Dendritic cell treated with granulocyte-macrophage colony-stimulating factor and Interleukin-4, amounts not matched to agents 40 ng/mL and 50 ng/mL, for 4 days (primary cell): Measurements from ENCODE around the gene SDF2.
"Not testable (repeated sequence)": the region's sequence is repeated elsewhere in the genome, so short reads cannot be mapped to it uniquely, and the experiment has no call there.

Experiments used
- H3K27ac Mint-ChIP-seq: one replicate; pipeline ENCODE4 v1.8.0; 2022; ENCODE audit warnings: mild to moderate bottlenecking, mixed read lengths
- H3K27me3 Mint-ChIP-seq: one replicate; pipeline ENCODE4 v1.8.0; 2022; ENCODE audit warnings: mild to moderate bottlenecking, mixed read lengths
- H3K36me3 Mint-ChIP-seq: one replicate; pipeline ENCODE4 v1.8.0; 2022; ENCODE audit warnings: low read depth, mixed read lengths
- H3K4me1 Mint-ChIP-seq: one replicate; pipeline ENCODE4 v1.8.0; 2022; ENCODE audit warnings: low read depth, mixed read lengths
- H3K4me3 Mint-ChIP-seq: one replicate; pipeline ENCODE4 v1.8.0; 2022; ENCODE audit warnings: mild to moderate bottlenecking, moderate library complexity, mixed read lengths
- H3K9me3 Mint-ChIP-seq: one replicate; pipeline ENCODE4 v1.8.0; 2022; ENCODE audit warnings: mixed read lengths
- intact Hi-C: fragments of 100-400 bp; cut with micrococcal nuclease; formaldehyde crosslinking; loops from one replicate; pipeline ENCODE4 v1.15.0; 2022

SDF2 gene

DNA sequence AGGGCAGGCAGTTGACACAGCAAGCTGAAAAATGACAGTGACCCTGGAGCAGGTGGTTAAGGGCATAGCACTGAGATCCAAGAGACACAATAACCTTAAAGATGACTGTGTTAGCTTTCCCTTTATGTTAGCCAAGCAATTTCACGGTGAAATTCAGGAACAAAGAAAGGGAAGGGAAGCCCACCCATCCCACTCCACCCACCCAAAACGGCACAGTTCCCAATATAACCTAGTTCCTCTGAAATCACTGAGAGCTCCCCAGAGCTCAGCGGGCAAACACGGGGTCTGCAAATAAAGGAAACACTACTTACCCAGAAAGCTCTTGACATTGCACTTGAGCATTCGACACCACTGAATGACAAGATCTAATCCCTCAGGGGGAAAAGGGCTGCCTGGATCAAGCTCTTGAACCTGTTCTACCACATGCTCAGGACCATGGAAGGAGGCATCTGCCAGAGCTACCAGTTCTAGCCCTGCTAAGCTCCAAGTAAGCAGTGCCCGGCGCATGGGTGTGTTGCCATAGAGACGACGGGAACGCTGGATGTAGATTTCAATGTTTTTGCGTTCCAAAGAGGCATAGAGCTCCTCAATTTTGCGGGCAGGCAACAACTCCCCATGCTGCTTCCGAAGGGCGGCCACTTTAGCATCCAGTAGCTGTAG lies 27.4 kb downstream of the SDF2 start:
- Mint-ChIP-seq H3K4me1 (peaks cover 78% of the 10 kb centered on the region), H3K36me3 (peaks cover 100% of the 10 kb centered on the region), H3K27ac (peak overlapping the region; percentile 63), H3K27me3 (no peaks in the 10 kb centered on the region), H3K4me3 (peak overlapping the region; percentile 72), H3K9me3 (no peaks in the 10 kb centered on the region)
- intact Hi-C loops = no loop called here

DNA sequence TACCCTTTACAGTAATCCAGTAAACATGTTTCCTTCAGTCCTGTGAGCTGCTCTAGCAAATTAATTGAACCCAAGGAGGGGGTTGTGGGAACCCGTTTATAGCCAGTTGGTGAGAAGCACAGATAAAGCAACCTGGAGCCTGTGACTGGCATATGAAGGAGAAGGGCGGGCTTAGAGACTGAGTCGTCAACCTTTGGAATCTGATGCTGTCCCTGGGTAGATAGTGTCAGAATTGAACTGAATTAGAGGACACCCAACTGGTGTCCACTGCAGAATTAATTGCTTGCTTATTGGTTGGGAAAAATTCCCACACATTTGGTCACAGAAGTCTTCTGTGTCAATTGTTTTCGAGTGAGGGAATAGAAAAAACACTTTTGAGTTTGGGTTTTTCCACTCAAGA lies 34.9 kb downstream of the SDF2 start:
- no peaks in the 10 kb centered on the region for H3K27me3 Mint-ChIP-seq
- no peak overlapping the region for H3K4me3 Mint-ChIP-seq
- peak overlapping the region; percentile 72 for H3K27ac Mint-ChIP-seq
- H3K4me1 Mint-ChIP-seq = peaks cover 45% of the 10 kb centered on the region
- peaks cover 97% of the 10 kb centered on the region for H3K36me3 Mint-ChIP-seq
- intact Hi-C loops = no loop called here
- H3K9me3 Mint-ChIP-seq = no peaks in the 10 kb centered on the region

DNA sequence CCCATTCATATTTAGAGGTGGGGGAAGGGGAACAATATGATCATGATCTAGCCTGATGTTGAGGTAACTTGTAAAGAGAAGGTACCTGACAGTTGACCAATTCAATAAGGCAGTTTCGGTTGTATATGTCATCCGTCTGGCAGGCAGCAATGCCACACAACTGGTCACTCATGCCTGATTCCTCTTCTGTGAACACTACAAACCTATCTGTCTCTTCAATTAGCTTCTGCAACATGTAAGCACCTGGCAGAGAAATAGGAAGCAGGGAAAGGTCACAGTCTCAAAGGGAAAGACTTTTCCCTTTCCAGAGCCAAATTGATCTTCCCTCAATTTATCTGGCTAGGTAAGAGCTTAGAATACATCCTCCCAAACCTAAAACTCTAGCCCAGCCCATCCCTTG lies 37.6 kb downstream of the SDF2 start:
- H3K27me3 Mint-ChIP-seq = no peaks in the 10 kb centered on the region
- H3K9me3 Mint-ChIP-seq = no peaks in the 10 kb centered on the region
- H3K4me1 Mint-ChIP-seq = peaks cover 39% of the 10 kb centered on the region
- peak overlapping the region; percentile 17 for H3K27ac Mint-ChIP-seq
- H3K36me3 Mint-ChIP-seq = peaks cover 98% of the 10 kb centered on the region
- no peak overlapping the region for H3K4me3 Mint-ChIP-seq
- intact Hi-C loops = no loop called here

DNA sequence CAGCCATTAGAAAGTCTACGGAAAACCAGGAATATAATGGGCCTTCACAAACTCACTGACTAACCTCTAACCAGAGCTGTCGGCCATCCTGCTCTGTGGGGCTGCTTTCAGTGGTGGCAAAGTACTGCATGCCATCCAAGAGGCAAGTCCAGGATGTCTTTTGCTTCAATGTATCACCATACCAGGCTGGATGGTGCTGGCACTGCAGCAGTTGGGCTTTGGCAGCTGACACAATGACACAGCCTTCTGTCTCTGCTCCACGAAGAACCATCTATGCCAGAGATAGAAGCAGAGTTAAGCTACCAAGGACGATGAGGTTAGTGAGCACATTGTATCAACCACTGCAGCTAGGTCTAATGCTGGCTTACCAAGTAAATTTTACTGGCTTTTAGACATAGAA lies 38.0 kb downstream of the SDF2 start:
- peaks cover 39% of the 10 kb centered on the region for H3K4me1 Mint-ChIP-seq
- intact Hi-C loops = no loop called here
- H3K27ac Mint-ChIP-seq = no peak overlapping the region
- no peak overlapping the region for H3K4me3 Mint-ChIP-seq
- H3K27me3 Mint-ChIP-seq = no peaks in the 10 kb centered on the region
- H3K9me3 Mint-ChIP-seq = no peaks in the 10 kb centered on the region
- peaks cover 100% of the 10 kb centered on the region for H3K36me3 Mint-ChIP-seq

DNA sequence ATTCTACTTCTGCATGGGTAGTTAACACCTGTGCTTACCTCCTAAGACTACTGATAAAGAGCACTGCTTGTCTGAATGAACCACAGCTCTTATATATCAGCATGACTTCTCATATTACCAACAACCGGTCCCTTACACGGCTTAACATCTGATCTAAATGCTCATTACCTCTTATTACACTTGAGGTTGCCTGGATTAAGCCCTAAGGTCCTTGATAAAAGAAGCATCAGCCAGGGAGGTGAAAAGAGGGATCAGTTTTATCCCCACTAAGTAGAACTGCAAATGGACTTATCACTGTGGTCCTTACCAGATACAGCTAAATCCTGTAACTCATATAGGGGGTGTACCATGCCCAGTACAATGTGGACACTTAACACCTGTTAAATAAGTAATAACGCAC lies 39.5 kb downstream of the SDF2 start:
- Mint-ChIP-seq H3K4me3 (no peak overlapping the region), H3K27ac (no peak overlapping the region), H3K9me3 (no peaks in the 10 kb centered on the region), H3K36me3 (peaks cover 100% of the 10 kb centered on the region), H3K4me1 (peaks cover 27% of the 10 kb centered on the region), H3K27me3 (no peaks in the 10 kb centered on the region)
- intact Hi-C loops = no loop called here

DNA sequence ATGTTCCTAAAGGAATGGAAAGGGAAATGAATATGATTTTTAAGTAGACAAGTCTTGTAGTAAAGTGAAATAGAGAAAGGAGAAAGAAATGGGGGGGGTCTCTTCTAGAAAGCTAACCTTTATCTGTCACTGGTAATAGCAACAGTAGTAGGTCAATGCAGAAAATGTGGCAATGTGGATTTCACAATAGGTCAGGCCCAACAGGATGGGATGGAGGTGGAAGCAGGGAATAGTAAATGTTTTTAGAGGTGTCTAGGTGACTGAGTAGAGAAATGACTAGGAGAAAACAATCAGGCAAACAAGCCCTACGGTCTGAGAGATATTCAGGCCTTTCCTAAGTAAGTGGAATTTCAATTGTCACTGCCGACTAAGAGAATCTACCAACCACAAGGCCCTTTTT lies 41.7 kb downstream of the SDF2 start:
- H3K4me1 Mint-ChIP-seq = peaks cover 25% of the 10 kb centered on the region
- H3K9me3 Mint-ChIP-seq = no peaks in the 10 kb centered on the region
- H3K27ac Mint-ChIP-seq = no peak overlapping the region
- no peak overlapping the region for H3K4me3 Mint-ChIP-seq
- H3K27me3 Mint-ChIP-seq = no peaks in the 10 kb centered on the region
- peaks cover 100% of the 10 kb centered on the region for H3K36me3 Mint-ChIP-seq
- intact Hi-C loops = no loop called here

DNA sequence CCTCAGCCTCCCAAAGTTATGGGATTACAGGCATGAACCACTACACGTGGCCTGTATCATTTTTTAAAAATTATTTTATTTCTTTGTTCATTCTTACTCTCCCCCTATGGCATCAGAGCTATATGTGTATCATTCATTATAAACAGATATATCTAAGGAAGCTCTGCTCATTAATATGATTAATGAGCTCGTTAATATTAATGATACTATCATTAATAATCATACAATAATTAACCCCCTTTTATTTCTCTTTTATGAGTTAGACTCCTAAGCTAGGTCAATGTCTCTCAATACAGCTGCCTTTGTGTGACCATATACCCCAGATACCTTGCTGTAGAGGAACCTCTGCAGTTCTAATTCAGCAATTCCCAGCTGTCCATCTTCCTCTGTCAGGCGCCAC lies 43.2 kb downstream of the SDF2 start:
- peaks cover 33% of the 10 kb centered on the region for H3K4me1 Mint-ChIP-seq
- H3K27me3 Mint-ChIP-seq = no peaks in the 10 kb centered on the region
- peaks cover 100% of the 10 kb centered on the region for H3K36me3 Mint-ChIP-seq
- intact Hi-C loops = no loop called here
- H3K27ac Mint-ChIP-seq = no peak overlapping the region
- H3K9me3 Mint-ChIP-seq = no peaks in the 10 kb centered on the region
- H3K4me3 Mint-ChIP-seq = no peak overlapping the region

DNA sequence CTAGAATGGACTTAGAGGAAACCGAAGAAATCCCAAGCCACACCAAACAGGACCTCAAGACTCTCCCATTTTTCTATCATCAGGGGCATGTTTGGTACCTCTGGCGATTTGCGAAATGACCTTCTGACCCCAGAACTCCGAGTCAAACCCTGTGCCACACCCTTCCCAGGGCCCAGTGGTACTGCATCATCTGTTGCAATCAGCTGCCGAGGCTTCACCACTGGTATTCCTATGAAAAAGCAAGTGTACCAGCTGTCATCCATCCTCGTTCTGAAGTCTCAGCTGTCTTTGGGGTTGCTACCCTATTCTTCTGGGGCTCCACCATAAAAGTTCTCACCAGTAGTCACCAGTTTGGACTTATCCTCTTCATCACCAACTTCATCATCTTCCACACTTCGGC lies 45.4 kb downstream of the SDF2 start:
- H3K4me3 Mint-ChIP-seq = no peak overlapping the region
- no peak overlapping the region for H3K27ac Mint-ChIP-seq
- H3K4me1 Mint-ChIP-seq = peaks cover 46% of the 10 kb centered on the region
- intact Hi-C loops = no loop called here
- no peaks in the 10 kb centered on the region for H3K9me3 Mint-ChIP-seq
- peaks cover 100% of the 10 kb centered on the region for H3K36me3 Mint-ChIP-seq
- H3K27me3 Mint-ChIP-seq = no peaks in the 10 kb centered on the region

DNA sequence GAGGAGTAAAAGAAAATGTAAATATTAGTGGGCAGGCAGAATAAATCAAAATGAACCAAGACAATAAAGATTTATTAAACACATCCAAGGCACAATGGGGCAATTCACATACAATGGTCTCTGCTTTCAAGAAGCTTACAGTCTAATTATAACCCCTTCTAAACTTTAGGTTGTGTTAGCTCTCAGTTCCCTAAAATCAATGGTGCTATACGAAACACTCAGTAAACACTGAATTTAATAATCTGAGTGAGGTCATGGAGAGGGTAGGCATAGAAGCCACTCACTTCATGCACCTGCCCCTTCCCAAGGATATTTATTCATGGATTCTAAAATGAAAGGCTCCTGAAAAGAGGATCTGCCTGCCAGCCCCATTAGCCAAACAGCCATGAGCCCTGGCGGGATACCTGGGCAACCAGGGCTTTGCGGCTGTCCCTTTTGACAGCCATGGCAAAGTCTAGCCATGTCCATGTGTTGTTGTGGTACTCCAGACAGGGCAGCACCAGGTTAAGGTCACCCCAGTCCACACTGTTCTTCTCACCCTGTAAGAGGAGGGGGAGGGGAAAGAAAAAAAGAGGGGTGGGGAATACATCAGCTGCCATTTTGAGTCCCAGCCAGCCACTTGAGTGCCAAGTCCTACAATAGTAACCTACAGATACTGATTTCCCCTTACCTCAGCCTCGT lies 46.3 kb downstream of the SDF2 start:
- H3K36me3 Mint-ChIP-seq = peaks cover 100% of the 10 kb centered on the region
- H3K9me3 Mint-ChIP-seq = no peaks in the 10 kb centered on the region
- no peak overlapping the region for H3K4me3 Mint-ChIP-seq
- intact Hi-C loops = no loop called here
- H3K4me1 Mint-ChIP-seq = peaks cover 46% of the 10 kb centered on the region
- no peaks in the 10 kb centered on the region for H3K27me3 Mint-ChIP-seq
- H3K27ac Mint-ChIP-seq = no peak overlapping the region

DNA sequence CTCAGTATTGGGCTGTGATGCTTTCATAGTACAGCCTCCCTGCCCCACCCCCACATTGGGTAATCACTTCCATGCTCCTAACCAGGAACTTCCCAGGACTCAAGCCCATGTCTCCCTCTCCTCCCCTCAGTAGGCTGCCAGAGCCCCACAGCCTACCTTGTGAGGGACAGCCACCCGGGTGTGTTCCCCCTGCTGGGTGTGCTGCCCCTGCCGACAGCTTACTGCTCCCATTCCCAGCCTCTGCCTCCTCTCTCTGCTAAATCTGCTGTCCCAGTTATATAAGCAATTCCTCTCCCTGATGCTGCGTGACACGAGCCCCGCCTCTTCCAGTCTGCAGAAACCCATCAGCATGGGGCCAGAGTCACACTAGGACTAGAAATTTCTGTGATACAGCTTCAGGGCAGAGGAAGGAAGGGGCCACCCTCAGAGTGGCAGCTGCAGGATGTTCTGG lies 47.8 kb downstream of the SDF2 start, which contains the start of gene RSKR:
RSKR (minus strand) TSS at position 255 of the 451 bp plus-strand sequence; CDS start at position 231, 24 bp downstream.
- Mint-ChIP-seq H3K36me3 (peaks cover 100% of the 10 kb centered on the region), H3K27me3 (no peaks in the 10 kb centered on the region), H3K4me1 (peaks cover 46% of the 10 kb centered on the region), H3K27ac (peak within 1 kb of the TSS; percentile 53), H3K9me3 (no peaks in the 10 kb centered on the region), H3K4me3 (no peak within 1 kb of the TSS)
- intact Hi-C loops = loop anchor here (5.0 kb wide), 1 partner anchor 62 kb away; the partner anchor contains the start of gene UNC119

DNA sequence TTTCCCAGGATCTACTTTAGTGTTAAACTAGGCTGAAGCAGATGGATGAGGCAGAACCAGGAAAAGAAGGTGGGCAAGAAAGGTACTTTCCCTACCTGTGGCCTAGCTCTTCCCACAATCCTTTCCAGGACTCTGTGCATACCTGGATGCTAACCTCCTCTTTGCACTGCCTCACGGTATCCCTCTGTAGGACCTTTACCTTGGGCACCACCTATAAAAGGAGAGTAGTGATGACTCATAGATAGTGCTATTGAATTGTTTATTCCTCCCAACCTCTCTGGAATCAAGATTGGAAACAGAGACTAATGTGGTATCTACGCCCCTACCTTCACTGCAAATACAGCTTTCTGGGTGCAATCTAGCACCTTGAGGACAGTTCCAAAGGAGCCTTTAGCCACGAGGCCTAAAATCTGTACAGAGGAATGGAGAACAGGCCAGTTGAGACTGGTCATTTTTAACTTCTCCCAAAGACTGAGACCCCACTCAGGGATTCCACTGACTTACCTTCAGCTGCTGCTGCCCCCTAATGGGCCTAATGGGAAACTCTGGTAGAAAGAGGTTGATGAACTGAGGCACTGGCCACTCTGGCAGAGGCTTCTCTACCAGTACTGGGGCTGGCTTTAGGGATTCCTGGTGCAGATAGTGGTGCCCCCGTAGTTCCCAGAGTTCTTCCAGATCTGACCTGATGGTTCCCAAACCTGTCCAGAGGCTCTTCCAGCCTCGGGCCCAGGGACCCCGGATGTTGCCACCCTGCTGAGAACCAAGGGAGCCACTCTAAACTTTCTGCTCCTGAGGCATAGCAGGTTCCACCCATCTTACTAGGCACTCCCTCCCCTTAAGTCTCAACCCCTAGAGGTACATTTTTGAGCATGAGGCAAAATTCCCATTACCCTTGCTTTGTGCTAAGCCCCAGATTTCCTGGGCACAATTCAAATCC lies 48.5 kb downstream of the SDF2 start:
- Mint-ChIP-seq H3K4me1 (peaks cover 46% of the 10 kb centered on the region), H3K27ac (peak overlapping the region; percentile 53), H3K36me3 (peaks cover 98% of the 10 kb centered on the region), H3K4me3 (no peak overlapping the region), H3K27me3 (no peaks in the 10 kb centered on the region), H3K9me3 (no peaks in the 10 kb centered on the region)
- intact Hi-C loops = loop anchor here (5.0 kb wide), 1 partner anchor 61 kb away; the partner anchor contains the start of gene UNC119

DNA sequence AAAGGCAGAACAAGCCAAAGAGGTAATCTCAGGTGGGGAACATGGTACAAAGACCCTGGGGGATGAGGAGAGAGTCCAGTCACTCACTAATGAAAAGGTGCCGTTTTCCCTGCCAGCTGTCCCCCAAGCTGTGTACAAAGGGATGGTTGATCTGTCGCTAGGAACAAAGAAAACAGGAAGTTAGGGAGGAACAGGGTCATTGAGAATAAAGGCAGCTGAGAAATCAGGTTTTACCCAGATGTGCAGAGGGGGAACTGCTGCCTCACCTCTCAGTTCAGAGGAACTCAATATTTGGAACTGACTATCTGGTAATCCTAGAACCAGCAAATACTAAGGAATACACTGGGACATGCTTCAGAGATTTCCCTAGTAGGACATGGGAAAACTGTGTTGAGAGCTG lies 49.2 kb downstream of the SDF2 start:
- Mint-ChIP-seq H3K4me3 (no peak overlapping the region), H3K27ac (peak overlapping the region; percentile 63), H3K9me3 (no peaks in the 10 kb centered on the region), H3K36me3 (peaks cover 98% of the 10 kb centered on the region), H3K4me1 (peaks cover 46% of the 10 kb centered on the region), H3K27me3 (no peaks in the 10 kb centered on the region)
- intact Hi-C loops = loop anchor here (5.0 kb wide), 1 partner anchor 60 kb away; the partner anchor contains the start of gene UNC119

DNA sequence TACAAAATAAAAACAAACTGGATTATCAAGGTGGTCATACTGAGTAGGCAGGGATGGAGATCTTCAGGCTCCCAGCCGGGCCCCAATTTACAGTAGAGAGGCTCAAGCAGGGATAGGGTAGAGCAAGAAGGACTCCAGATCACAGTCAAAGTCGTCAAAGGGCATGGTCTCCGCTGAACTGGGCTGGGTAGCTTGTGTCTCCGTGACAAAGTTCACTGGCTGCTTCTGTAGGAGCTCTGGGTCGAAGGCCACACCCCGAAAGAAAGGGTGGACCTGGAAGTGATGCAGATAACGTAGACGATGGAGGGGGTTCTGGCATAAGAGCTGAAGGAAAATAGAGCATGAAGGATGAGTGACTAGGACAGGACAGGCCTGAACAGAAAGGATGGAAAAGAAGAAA lies 51.3 kb downstream of the SDF2 start:
- no peak overlapping the region for H3K4me3 Mint-ChIP-seq
- H3K36me3 Mint-ChIP-seq = peaks cover 95% of the 10 kb centered on the region
- H3K27me3 Mint-ChIP-seq = no peaks in the 10 kb centered on the region
- H3K27ac Mint-ChIP-seq = no peak overlapping the region
- intact Hi-C loops = loop anchor here (5.0 kb wide), 1 partner anchor 58 kb away; the partner anchor contains the start of gene UNC119
- H3K9me3 Mint-ChIP-seq = no peaks in the 10 kb centered on the region
- peaks cover 31% of the 10 kb centered on the region for H3K4me1 Mint-ChIP-seq

DNA sequence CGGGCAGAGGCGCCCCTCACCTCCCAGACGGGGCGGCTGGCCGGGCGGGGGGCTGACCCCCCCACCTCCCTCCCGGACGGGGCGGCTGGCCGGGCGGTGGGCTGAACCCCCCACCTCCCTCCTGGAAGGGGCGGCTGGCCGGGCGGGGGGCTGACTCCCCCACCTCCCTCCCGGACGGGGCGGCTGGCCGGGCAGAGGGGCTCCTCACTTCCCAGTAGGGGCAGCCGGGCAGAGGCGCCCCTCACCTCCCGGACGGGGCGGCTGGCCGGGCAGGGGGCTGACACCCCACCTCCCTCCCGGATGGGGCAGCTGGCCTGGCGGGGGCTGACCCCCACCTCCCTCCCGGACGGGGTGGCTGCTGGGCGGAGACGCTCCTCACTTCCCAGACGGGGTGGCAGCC lies 57.7 kb downstream of the SDF2 start:
- intact Hi-C loops, H3K27ac Mint-ChIP-seq, H3K4me3 Mint-ChIP-seq, H3K27me3 Mint-ChIP-seq, H3K9me3 Mint-ChIP-seq: not testable (repeated sequence)
- H3K4me1 Mint-ChIP-seq = peaks cover 16% of the 10 kb centered on the region
- peaks cover 62% of the 10 kb centered on the region for H3K36me3 Mint-ChIP-seq
